Hematopoietic multipotent progenitor cell treated with erythropoietin and hydrocortisone succinate and interleukin-3 and kit ligand, for 4 days (in vitro differentiated cells): ENCODE measurements around the gene MFSD12.
"Not testable (repeated sequence)": the region's sequence is repeated elsewhere in the genome, so short reads cannot be mapped to it uniquely, and the experiment has no call there.

ENCODE experiments used
- DNase-seq: peaks from one replicate; pipeline ENCODE4 v3.0.0-alpha.2; 2015

MFSD12 gene

GRCh38 chr19:3584036-3584802 lies 26.8 kb upstream of the MFSD12 start:
- DNase-seq, result not testable (repeated sequence)

GRCh38 chr19:3581792-3582191 lies 24.4 kb upstream of the MFSD12 start:
- not testable (repeated sequence) for DNase-seq

GRCh38 chr19:3580156-3580934 lies 23.0 kb upstream of the MFSD12 start:
- no peak for DNase-seq

GRCh38 chr19:3578390-3578789 lies 21.0 kb upstream of the MFSD12 start:
- no peak for DNase-seq

- no peak for DNase-seq
Observed at GRCh38 chr19:3577723-3578344, 20.4 kb upstream of the MFSD12 start.

- DNase-seq, result peak; percentile 79
Observed at GRCh38 chr19:3576696-3577443, 19.5 kb upstream of the MFSD12 start.

- no peak for DNase-seq
Observed at GRCh38 chr19:3575949-3576673, 18.7 kb upstream of the MFSD12 start.

- DNase-seq, result peak; percentile 49
Observed at GRCh38 chr19:3575260-3575741, 17.9 kb upstream of the MFSD12 start.

GRCh38 chr19:3573858-3574637 lies 16.7 kb upstream of the MFSD12 start:
- peak; percentile 99 for DNase-seq

- peak; percentile 57 for DNase-seq
Observed at GRCh38 chr19:3573162-3573857, 15.9 kb upstream of the MFSD12 start.

GRCh38 chr19:3572855-3573161 lies 15.4 kb upstream of the MFSD12 start, which contains the start of gene HMG20B:
Gene HMG20B, plus strand, starts transcription at chr19:3572944. Its CDS starts 366 bp downstream, at chr19:3573310.
- DNase-seq, result no peak

- peak; percentile 100 for DNase-seq
Observed at GRCh38 chr19:3572132-3572854, 14.9 kb upstream of the MFSD12 start.

- no peak for DNase-seq
Observed at GRCh38 chr19:3570606-3571011, 13.2 kb upstream of the MFSD12 start.

GRCh38 chr19:3570042-3570441 lies 12.7 kb upstream of the MFSD12 start:
- DNase-seq, result not testable (repeated sequence)

- DNase-seq, result no peak
Observed at GRCh38 chr19:3565139-3565538, 7.8 kb upstream of the MFSD12 start.

- DNase-seq, result no peak
Observed at GRCh38 chr19:3563709-3564524, 6.5 kb upstream of the MFSD12 start.

GRCh38 chr19:3556978-3557460 lies 367 bp downstream of the MFSD12 start:
- peak; percentile 58 for DNase-seq

- DNase-seq, result no peak
Observed at GRCh38 chr19:3556423-3556977, 886 bp downstream of the MFSD12 start.
